Measurements from ENCODE around the gene TGFBR2. TPM values are rescaled to one million over a fixed set of nuclear protein-coding genes. Genes with fewer than 3 reads are reported as not detected.

TGFBR2 gene
- total RNA-seq, 1 donor = 37.1 TPM

GRCh38 chr3:30605706-30606300 is 598 bp upstream of the TGFBR2 start:
- DNase-seq (ENCODE audit: low read depth) = no peak
- H3K4me3 ChIP-seq (ENCODE audit: low read depth, low read length) = peak overlapping the region; percentile 86
- no peak for TF ChIP-seq CTCF (IDR thresholded peaks at IDR 0.05; ENCODE audit: insufficient read depth, low read depth, low read length)

GRCh38 chr3:30607032-30607833 is 832 bp downstream of the TGFBR2 start:
- no peak for TF ChIP-seq CTCF (IDR thresholded peaks at IDR 0.05; ENCODE audit: insufficient read depth, low read depth, low read length)
- peak; percentile 59 for DNase-seq (ENCODE audit: low read depth)
- H3K4me3 ChIP-seq (ENCODE audit: low read depth, low read length) = peak overlapping the region; percentile 86

GRCh38 chr3:30608598-30608947 is 2.2 kb downstream of the TGFBR2 start:
- DNase-seq (ENCODE audit: low read depth) = no peak
- TF ChIP-seq CTCF (IDR thresholded peaks at IDR 0.05; ENCODE audit: insufficient read depth, low read depth, low read length) = no peak

GRCh38 chr3:30609930-30610701 is 3.7 kb downstream of the TGFBR2 start:
- no peak for DNase-seq (ENCODE audit: low read depth)
- H3K4me3 ChIP-seq (ENCODE audit: low read depth, low read length) = peak overlapping the region; percentile 10
- no peak for TF ChIP-seq CTCF (IDR thresholded peaks at IDR 0.05; ENCODE audit: insufficient read depth, low read depth, low read length)

More at GRCh38 chr3:30608598-30608947, 2.2 kb downstream of the TGFBR2 start:
- peak overlapping the region; percentile 86 for H3K4me3 ChIP-seq (ENCODE audit: low read depth, low read length)

GRCh38 chr3:30610702-30611368 is 4.4 kb downstream of the TGFBR2 start:
- no peak for TF ChIP-seq CTCF (IDR thresholded peaks at IDR 0.05; ENCODE audit: insufficient read depth, low read depth, low read length)
- no peak for DNase-seq (ENCODE audit: low read depth)
- H3K4me3 ChIP-seq (ENCODE audit: low read depth, low read length) = no peak overlapping the region

- TF ChIP-seq CTCF (IDR thresholded peaks at IDR 0.05; ENCODE audit: insufficient read depth, low read depth, low read length) = no peak
- H3K4me3 ChIP-seq (ENCODE audit: low read depth, low read length) = no peak overlapping the region
- DNase-seq (ENCODE audit: low read depth) = no peak
Measured at GRCh38 chr3:30611613-30612436, 5.4 kb downstream of the TGFBR2 start.

Measured in fibroblast of villous mesenchyme (primary cell).